Measurements from ENCODE around the gene VSX2.

VSX2 gene

GRCh38 chr14:74238974-74239847 lies at the start of gene VSX2:
Gene VSX2 (plus strand): TSS chr14:74239449. CDS start chr14:74239562, 113 bp downstream.
- DNase-seq = no peak

- DNase-seq = no peak
Measured at GRCh38 chr14:74190927-74191575, 48.2 kb upstream of the VSX2 start.

- DNase-seq = no peak
Measured at GRCh38 chr14:74194506-74195274, 44.6 kb upstream of the VSX2 start.

GRCh38 chr14:74195623-74196022 lies 43.6 kb upstream of the VSX2 start:
- DNase-seq = no peak

- DNase-seq = no peak
Measured at GRCh38 chr14:74198441-74199234, 40.6 kb upstream of the VSX2 start.

GRCh38 chr14:74202113-74202512 lies 37.1 kb upstream of the VSX2 start:
- DNase-seq = no peak

- DNase-seq = no peak
Measured at GRCh38 chr14:74203639-74204038, 35.6 kb upstream of the VSX2 start.

GRCh38 chr14:74204491-74204890 lies 34.8 kb upstream of the VSX2 start:
- DNase-seq = no peak

- DNase-seq = no peak
Measured at GRCh38 chr14:74205882-74206281, 33.4 kb upstream of the VSX2 start.

- no peak for DNase-seq
Measured at GRCh38 chr14:74207943-74208342, 31.3 kb upstream of the VSX2 start.

GRCh38 chr14:74208642-74209041 lies 30.6 kb upstream of the VSX2 start:
- DNase-seq = no peak

- DNase-seq = no peak
Measured at GRCh38 chr14:74211945-74212580, 27.2 kb upstream of the VSX2 start.

GRCh38 chr14:74213907-74214803 lies 25.1 kb upstream of the VSX2 start:
- no peak for DNase-seq

- DNase-seq = no peak
Measured at GRCh38 chr14:74216671-74217070, 22.6 kb upstream of the VSX2 start.

- DNase-seq = peak; percentile 82
Measured at GRCh38 chr14:74217672-74218448, 21.4 kb upstream of the VSX2 start.

- no peak for DNase-seq
Measured at GRCh38 chr14:74218462-74218861, 20.8 kb upstream of the VSX2 start.

GRCh38 chr14:74219277-74220205 lies 19.7 kb upstream of the VSX2 start:
- no peak for DNase-seq

- no peak for DNase-seq
Measured at GRCh38 chr14:74220991-74221390, 18.3 kb upstream of the VSX2 start.

GRCh38 chr14:74221741-74222140 lies 17.5 kb upstream of the VSX2 start:
- DNase-seq = no peak

Data from activated CD4-positive, alpha-beta T cell treated with anti-CD3 and anti-CD28 coated beads, Interleukin-10, Interleukin-2, amounts not matched to agents 100 ng/mL and 50 ng/mL, durations not matched to agents 16 hours and 8 hours (primary cell).